Caki2 (cell line): ENCODE data around the gene DDA1. TPM values are rescaled to one million over a fixed set of nuclear protein-coding genes. Genes with fewer than 3 reads are reported as not detected.

Experiments
- DNase-seq: peaks from one replicate; pipeline ENCODE4 v3.0.0-alpha.2; 2015; ENCODE audit warnings: low read depth
- in situ Hi-C: cut with HindIII; loops from 2 replicates; pipeline ENCODE4 v1.10.0; 2016; ENCODE audit warnings: low sequenced_read_pairs, low pct_unique_long_range_greater_than_20kb, mixed read lengths
- total RNA-seq: library from RNA; depleted of rRNA; stranded (reverse); fragments of >200 nt; shearing (Covaris generic); gene quantifications from 2 replicates; pipeline ENCODE4 v1.2.3, GENCODE V29; 2014; ENCODE audit warnings: low replicate concordance

The DDA1 gene
- total RNA-seq, 1 experiment from 2014 or later, result 17.9 TPM

- DNase-seq, result peak; percentile 96
- in situ Hi-C loops, result no loop called here
These were observed 27.7 kb downstream of the DDA1 start, which contains the start of gene GTPBP3 for GRCh38 chr19:17336872-17337674. Gene GTPBP3 (plus strand): TSS chr19:17337553. CDS start chr19:17337612, 59 bp downstream.

- DNase-seq, result peak; percentile 28
- in situ Hi-C loops, result no loop called here
These were observed 28.5 kb downstream of the DDA1 start for GRCh38 chr19:17337675-17338432.

- in situ Hi-C loops, result no loop called here
- no peak for DNase-seq
These were observed 29.2 kb downstream of the DDA1 start for GRCh38 chr19:17338433-17339078.

GRCh38 chr19:17339088-17339741 lies 29.9 kb downstream of the DDA1 start:
- in situ Hi-C loops, result no loop called here
- no peak for DNase-seq

GRCh38 chr19:17340302-17340870 lies 31.0 kb downstream of the DDA1 start:
- in situ Hi-C loops, result no loop called here
- DNase-seq, result peak; percentile 81

- in situ Hi-C loops, result no loop called here
- peak; percentile 51 for DNase-seq
These were observed 31.6 kb downstream of the DDA1 start for GRCh38 chr19:17340871-17341357.

GRCh38 chr19:17341386-17341785 lies 32.0 kb downstream of the DDA1 start:
- in situ Hi-C loops, result no loop called here

GRCh38 chr19:17341845-17342244 lies 32.5 kb downstream of the DDA1 start:
- DNase-seq, result no peak
- in situ Hi-C loops, result no loop called here

More at GRCh38 chr19:17341386-17341785, 32.0 kb downstream of the DDA1 start:
- no peak for DNase-seq

GRCh38 chr19:17346109-17346671 lies 36.8 kb downstream of the DDA1 start:
- in situ Hi-C loops, result no loop called here
- DNase-seq, result peak; percentile 48

GRCh38 chr19:17347361-17347760 lies 38.0 kb downstream of the DDA1 start:
- in situ Hi-C loops, result no loop called here
- no peak for DNase-seq

- in situ Hi-C loops, result no loop called here
- DNase-seq, result no peak
These were observed 38.5 kb downstream of the DDA1 start for GRCh38 chr19:17347877-17348276.

- peak; percentile 61 for DNase-seq
- in situ Hi-C loops, result no loop called here
These were observed 39.3 kb downstream of the DDA1 start for GRCh38 chr19:17348700-17349099.

- in situ Hi-C loops, result no loop called here
These were observed 42.6 kb downstream of the DDA1 start for GRCh38 chr19:17351815-17352435.

GRCh38 chr19:17352608-17353280 lies 43.4 kb downstream of the DDA1 start:
- in situ Hi-C loops, result no loop called here
- DNase-seq, result no peak

More at GRCh38 chr19:17351815-17352435, 42.6 kb downstream of the DDA1 start:
- DNase-seq, result no peak

GRCh38 chr19:17353386-17353785 lies 44.0 kb downstream of the DDA1 start:
- DNase-seq, result no peak
- in situ Hi-C loops, result no loop called here

- in situ Hi-C loops, result no loop called here
- DNase-seq, result no peak
These were observed 47.8 kb downstream of the DDA1 start for GRCh38 chr19:17357078-17357666.
